ENCODE data around the gene PRMT7.

The PRMT7 gene

DNA sequence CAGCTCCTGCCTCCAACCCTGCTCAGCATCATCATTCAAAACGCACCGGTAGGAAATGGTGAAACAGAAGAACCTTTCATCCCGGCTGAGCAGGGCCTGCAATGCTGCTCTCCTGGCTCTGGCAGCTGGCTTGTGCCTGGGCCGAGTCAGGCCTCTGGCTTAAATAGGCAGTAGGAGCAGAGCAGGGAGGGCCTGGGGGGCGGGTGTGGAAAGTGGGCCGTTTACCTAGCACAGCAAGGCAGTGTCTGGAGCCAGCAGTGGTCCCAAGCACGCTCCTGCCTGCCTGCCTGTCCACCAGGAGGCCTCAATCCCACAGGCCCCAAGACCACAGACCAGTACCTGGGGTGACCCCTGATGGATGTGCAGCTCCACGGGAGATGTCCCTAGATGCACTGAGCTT lies 78.2 kb downstream of the PRMT7 start:
- H3K4me3 ChIP-seq (ENCODE audit: low read depth, low read length), result no peak overlapping the region
- TF ChIP-seq, protein P1, sequence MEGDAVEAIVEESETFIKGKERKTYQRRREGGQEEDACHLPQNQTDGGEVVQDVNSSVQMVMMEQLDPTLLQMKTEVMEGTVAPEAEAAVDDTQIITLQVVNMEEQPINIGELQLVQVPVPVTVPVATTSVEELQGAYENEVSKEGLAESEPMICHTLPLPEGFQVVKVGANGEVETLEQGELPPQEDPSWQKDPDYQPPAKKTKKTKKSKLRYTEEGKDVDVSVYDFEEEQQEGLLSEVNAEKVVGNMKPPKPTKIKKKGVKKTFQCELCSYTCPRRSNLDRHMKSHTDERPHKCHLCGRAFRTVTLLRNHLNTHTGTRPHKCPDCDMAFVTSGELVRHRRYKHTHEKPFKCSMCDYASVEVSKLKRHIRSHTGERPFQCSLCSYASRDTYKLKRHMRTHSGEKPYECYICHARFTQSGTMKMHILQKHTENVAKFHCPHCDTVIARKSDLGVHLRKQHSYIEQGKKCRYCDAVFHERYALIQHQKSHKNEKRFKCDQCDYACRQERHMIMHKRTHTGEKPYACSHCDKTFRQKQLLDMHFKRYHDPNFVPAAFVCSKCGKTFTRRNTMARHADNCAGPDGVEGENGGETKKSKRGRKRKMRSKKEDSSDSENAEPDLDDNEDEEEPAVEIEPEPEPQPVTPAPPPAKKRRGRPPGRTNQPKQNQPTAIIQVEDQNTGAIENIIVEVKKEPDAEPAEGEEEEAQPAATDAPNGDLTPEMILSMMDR (IDR thresholded peaks at IDR 0.05; ENCODE audit: insufficient read depth, low read depth, low read length, missing control alignments), result no peak
- DNase-seq (ENCODE audit: low read depth), result no peak

DNA sequence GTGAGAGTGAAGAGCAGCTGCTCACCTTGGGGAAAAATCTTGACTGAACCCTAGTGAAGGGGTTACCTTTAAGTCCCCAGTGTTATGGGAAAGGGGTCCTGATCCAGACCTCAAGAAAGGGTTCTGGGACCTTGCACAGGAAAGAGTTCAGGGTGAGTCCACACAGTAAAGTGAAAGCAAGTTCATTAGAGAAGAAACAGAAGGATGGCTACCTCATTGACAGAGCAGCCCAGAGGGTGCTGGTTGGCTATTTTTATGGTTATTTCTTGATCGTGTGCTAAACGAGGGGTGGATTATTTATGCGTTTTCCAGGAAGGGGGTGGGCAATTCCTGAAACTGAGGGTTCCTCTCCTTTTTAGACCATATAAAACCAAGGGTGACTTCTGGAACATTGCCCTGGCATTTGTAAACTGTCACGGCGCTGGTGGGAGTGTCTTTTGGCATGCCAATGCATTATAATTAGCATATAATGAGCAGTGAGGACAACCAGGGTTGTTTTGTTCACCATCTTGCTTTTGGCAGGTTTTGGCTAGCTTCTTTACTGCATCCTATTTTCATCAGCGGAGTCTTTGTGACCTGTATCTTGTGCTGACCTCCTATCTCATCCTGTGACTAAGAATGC lies 79.0 kb downstream of the PRMT7 start:
- TF ChIP-seq, protein P1 (IDR thresholded peaks at IDR 0.05; ENCODE audit: insufficient read depth, low read depth, low read length, missing control alignments), result no peak
- H3K4me3 ChIP-seq (ENCODE audit: low read depth, low read length), result no peak overlapping the region
- no peak for DNase-seq (ENCODE audit: low read depth)

DNA sequence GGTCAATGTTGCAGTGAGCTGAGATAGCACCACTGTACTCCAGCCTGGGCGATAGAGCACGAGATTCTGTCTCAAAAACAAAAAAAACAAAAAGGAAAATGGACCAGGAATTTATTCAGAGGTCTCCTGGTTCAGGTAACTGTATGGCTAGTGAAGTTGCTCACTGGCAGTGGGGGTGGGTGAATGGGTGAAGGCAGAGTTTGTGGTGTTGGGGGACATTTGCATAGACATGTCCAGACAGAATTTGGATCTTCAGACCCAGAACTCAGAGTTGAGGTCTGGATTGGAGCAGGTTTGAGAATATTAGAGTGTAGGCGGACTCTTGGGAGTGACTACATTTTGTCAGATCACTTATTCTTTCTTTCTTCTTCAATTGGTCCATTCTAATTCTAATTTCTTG lies 82.5 kb downstream of the PRMT7 start:
- TF ChIP-seq, protein P1 (IDR thresholded peaks at IDR 0.05; ENCODE audit: insufficient read depth, low read depth, low read length, missing control alignments), result no peak
- peak; percentile 47 for DNase-seq (ENCODE audit: low read depth)

DNA sequence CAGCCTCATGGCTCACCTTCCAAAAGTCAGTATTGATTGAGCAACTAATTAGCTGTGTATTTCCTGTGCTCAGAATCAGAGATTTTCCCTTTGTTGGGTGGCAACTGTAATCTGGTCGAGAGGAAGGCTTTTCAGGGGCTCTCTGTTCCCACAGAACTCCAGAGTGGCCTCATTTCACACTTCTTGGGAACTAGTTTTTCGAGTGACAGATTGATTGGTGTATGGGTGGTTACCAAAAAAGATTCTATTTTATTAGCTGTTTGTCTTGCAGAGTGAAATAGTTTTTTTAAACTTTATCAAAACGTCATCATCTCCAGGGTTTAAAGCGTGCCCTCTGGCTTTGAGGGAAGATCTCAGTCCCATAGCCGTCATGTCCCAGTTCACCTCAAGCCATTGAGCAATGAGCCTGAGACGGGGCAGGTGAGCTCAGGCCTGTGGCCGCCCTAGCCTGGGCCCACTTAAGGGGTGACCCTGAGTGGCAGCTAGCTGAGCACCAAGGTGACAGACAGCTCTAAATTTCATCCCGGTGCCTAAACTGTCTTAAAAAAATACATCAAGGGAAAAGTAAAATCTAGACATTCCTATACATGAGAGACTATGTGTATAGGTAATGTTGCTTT lies 84.5 kb downstream of the PRMT7 start:
- TF ChIP-seq, protein P1 (IDR thresholded peaks at IDR 0.05; ENCODE audit: insufficient read depth, low read depth, low read length, missing control alignments), result no peak
- no peak overlapping the region for H3K4me3 ChIP-seq (ENCODE audit: low read depth, low read length)
- no peak for DNase-seq (ENCODE audit: low read depth)

More for the DNA sequence above, 82.5 kb downstream of the PRMT7 start:
- no peak overlapping the region for H3K4me3 ChIP-seq (ENCODE audit: low read depth, low read length)

DNA sequence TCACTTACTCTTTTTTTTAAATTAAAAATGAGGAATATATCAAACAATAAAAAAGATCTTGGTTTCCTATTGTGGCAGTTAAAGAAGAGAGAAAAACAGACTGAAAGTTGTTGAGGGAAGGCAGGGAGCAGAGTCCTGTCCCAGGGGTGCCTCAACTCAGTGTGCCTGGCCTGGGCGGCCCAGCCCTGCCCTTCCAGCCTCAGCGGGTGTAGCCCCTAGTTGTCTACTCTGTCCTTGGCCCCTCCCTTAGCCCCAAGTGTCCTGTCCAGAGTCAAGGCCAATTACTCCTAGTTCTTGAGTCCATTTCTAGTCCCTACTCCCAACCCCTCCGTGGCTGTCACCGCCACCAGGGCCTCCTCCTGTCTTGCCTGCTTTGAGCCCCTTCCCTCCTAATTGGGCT lies 85.0 kb downstream of the PRMT7 start:
- TF ChIP-seq, protein P1 (IDR thresholded peaks at IDR 0.05; ENCODE audit: insufficient read depth, low read depth, low read length, missing control alignments), result no peak
- H3K4me3 ChIP-seq (ENCODE audit: low read depth, low read length), result no peak overlapping the region
- no peak for DNase-seq (ENCODE audit: low read depth)

DNA sequence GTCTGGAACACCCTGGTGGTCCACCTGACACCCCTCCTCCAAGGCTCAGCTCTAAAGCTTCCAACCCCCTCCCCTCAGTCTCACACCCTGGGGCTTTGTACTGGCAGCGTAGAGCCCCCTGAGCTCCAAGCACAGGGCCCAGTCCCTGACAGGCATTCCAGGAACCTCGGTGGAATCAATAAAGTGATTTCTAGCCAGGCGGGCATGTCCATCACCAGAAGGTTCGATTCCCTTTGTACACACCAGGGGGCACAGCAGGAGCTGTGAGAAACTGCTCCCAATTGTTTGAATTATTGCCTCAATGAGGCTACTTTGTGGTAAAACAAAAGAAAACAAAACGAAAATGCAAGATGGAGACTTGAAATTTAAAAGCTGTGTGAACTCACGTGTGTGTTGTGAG lies 85.7 kb downstream of the PRMT7 start:
- DNase-seq (ENCODE audit: low read depth), result peak; percentile 73
- TF ChIP-seq, protein P1 (IDR thresholded peaks at IDR 0.05; ENCODE audit: insufficient read depth, low read depth, low read length, missing control alignments), result peak; percentile 61
- no peak overlapping the region for H3K4me3 ChIP-seq (ENCODE audit: low read depth, low read length)

Measured in GM12865 (cell line).